ENCODE measurements around the gene RYR3.

Gene RYR3

GRCh38 chr15:33322091-33322490 lies 11.3 kb downstream of the RYR3 start:
- no peak for DNase-seq

GRCh38 chr15:33324609-33325008 lies 13.8 kb downstream of the RYR3 start:
- DNase-seq, result no peak

GRCh38 chr15:33326908-33327307 lies 16.1 kb downstream of the RYR3 start:
- no peak for DNase-seq

DNA sequence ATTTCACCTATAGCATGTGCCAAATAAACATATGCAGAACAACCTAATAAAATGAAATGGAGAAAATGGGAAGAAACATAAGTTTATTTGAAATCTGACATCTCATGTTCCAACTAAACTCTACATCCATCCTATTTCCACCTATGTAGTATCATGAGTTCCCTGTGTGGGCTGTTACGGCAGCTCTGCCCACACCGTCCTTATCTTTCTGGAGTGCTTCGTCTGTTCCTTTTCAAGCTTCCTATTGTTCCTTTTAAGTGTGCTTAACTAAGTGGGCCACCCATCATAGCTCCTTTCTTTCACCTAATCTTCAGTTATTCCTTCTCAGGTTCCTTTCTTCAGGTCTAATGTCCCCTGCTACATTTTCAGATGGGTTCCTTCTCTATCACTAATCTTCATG lies 17.3 kb downstream of the RYR3 start:
- DNase-seq, result no peak

- no peak for DNase-seq
These were observed 18.7 kb downstream of the RYR3 start for GRCh38 chr15:33329457-33329856.

DNA sequence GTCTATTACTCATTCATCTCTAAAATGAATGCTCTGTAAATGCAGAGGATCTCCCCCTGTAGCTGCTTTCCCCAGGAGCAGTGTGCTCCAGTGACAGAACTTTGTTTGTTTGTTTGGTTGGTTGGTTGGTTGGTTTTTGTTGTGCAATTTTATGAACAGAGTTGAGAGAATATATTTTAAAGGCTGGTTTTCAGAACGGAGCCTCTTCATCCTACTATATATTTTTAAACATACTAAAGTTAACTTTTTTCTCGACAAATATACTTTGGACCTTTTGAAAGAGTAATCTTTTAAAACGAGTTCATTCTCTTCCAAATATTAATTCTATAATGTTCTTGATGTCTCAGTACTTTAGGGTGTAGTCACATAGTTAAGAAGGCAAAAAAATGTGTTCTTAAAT lies 20.2 kb downstream of the RYR3 start:
- no peak for DNase-seq

DNA sequence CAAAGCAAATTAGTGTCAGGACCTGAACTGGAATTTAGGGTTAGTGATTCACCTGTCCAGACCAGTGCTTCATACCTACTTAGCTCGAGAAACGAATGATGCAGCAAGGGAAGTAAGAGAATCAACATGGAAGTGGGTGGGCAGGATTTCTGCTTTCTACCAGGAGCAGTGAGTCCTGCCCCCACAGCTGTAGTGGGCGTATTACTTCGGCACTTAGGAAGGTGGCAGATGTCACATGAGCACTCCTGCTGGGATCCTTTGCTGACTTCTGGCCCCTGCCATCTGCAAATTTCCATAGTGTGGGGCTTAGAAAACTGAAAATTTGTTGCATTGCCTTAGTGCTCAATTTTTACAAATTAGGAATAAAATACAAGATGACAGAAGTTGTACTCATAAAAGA lies 31.2 kb downstream of the RYR3 start:
- no peak for DNase-seq

DNA sequence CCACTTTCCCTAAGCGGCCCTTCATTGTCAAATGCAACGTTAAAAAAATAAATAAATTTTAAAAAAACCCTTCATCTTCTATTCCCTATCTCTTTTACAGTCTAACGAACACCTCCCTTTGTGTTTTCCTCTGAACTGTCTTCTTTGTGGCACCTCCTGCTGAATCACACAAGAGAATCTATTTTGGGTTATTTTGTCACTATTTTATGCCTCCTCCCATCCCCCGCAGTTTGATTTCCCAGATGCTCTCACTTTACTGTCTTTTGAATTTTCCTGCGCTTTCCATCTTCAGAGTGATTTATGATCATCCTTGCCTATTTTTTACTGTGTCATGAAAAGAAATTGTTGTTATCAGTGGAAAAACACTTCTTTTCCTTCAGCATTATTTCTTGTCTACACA lies 32.5 kb downstream of the RYR3 start:
- no peak for DNase-seq

- no peak for DNase-seq
These were observed 33.3 kb downstream of the RYR3 start for GRCh38 chr15:33344111-33344510.

DNA sequence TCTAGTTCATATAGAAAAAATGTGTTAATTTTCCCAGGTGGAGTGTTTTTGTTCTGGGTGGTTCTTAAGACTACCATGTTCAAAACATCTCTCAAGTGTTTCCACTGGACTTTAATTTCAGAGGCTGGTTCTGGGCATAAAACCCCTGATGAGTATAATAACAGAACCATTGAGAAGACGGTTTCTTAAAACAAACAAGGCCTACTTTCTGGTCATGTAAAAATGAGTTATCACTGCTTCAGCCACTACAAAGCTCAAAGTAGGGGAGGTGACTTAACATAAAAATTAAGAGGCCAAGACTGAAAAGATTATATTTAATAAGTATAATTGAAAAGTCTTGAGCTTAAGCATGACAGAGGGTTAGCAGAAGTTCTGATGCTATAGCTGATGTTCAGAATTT lies 33.8 kb downstream of the RYR3 start:
- DNase-seq, result no peak

DNA sequence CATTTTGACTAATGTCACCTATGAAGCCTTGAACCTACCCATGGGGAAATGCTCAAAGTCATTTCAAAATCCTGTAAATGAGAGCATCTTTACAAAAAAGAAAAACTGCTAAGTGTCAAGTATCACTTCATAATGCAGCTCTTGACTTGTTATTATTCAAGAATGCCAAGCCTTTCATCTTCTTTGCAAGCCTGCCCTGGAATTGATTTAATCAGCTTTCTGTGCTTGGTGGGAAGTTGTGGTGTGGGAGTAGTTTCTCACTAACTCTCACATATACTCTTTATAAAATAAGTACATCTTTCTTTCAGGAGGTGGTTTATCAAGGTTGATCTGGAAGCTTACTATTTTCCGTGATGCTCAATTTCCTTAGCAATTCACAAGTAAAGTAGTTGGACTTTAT lies 43.6 kb downstream of the RYR3 start:
- no peak for DNase-seq

DNA sequence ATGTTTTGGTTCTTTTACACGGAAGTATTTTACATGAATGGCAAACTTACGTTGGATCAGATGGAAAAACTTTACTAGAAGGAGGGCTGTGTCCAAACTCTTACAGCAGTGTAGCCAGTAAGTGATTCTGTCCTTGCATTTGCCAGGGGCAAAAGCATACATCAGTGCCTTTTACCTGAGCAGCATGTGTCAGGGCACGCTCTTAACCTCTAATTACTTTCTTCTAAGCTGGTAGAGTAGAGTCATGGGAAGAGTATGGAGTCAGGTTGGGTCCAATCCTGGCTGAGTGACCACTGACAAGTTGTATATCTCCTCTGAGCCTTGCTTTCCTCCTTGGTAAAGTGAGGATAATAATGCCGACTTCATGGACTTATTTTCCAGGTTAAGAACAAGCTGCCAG lies 47.1 kb downstream of the RYR3 start:
- DNase-seq, result no peak

GRCh38 chr15:33358306-33358705 lies 47.5 kb downstream of the RYR3 start:
- DNase-seq, result no peak

- DNase-seq, result no peak
These were observed 50.1 kb downstream of the RYR3 start for GRCh38 chr15:33360886-33361285.

DNA sequence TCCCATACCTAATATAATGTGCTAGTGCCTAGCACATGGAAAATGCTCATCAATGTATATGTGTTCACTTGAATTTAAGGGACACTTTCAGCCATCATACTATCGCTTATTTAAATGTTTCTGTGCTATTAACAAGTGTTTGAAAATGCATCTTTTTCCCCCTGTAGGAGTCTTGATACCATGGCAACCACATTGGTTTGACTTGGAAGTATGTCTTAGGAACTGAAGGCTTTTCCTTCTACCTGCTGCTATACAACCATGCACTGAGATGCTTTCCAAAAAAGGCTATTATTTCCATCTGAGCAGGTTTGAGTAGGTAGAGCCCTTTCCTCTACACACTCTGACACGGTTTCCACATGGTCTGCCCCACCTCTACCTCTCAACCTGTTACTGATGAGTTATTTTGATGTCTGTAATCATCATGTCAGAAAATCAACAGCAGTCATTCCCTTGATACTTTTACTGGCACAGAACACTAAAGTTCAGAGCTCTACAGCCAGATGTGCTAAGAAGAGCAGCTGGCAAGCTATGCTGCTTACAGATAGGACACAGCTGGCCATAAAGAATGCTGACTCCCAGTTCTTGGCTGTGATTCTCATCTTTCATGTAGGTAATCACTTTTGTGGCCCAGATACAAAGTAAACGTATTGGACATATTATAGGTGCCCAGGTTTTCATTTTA lies 59.3 kb downstream of the RYR3 start:
- DNase-seq, result no peak

- DNase-seq, result no peak
These were observed 59.9 kb downstream of the RYR3 start for GRCh38 chr15:33370623-33371020.

DNA sequence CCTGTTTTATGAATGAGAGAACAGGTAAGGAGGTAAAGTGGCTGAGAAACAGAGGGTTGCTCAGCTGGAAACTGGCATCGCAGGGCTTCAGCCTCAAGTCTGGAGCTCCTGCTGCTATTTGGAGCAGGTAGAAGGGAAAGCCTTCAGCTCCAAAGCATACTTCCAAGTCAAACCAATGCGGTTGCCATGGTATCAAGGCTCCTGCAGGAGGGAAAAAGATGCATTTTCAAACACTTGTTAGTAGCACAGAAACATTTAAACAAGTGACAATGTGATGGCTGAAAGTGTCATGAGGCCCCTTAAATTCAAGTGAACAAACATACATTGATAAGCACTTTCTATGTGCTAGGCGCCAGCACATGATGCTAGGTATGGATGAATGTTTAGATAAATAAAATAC lies 60.4 kb downstream of the RYR3 start:
- DNase-seq, result no peak

- DNase-seq, result no peak
These were observed 63.6 kb downstream of the RYR3 start for GRCh38 chr15:33374226-33374914.

DNA sequence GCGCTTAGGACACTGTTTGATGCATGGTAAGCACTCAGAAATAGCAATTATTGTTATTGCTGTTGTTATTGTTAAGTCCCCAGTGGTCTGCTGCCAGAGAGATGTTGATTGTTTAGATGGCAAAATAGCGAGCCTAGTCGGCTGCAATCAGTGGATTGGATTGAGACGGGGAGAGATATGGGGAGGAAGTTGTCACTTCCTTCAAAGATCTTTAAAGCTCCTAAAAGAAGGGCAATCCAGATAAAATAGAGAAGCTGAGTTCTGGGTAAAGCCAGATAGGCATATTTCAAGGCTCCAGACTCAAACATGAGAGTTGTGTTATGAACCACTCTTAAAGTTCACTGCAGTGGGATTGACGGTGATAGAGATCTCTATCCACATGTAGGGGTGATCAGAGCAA lies 64.5 kb downstream of the RYR3 start:
- DNase-seq, result no peak

GRCh38 chr15:33377204-33377603 lies 66.4 kb downstream of the RYR3 start:
- no peak for DNase-seq

- no peak for DNase-seq
These were observed 68.2 kb downstream of the RYR3 start for GRCh38 chr15:33378866-33379480.

GRCh38 chr15:33380406-33380805 lies 69.6 kb downstream of the RYR3 start:
- no peak for DNase-seq

DNA sequence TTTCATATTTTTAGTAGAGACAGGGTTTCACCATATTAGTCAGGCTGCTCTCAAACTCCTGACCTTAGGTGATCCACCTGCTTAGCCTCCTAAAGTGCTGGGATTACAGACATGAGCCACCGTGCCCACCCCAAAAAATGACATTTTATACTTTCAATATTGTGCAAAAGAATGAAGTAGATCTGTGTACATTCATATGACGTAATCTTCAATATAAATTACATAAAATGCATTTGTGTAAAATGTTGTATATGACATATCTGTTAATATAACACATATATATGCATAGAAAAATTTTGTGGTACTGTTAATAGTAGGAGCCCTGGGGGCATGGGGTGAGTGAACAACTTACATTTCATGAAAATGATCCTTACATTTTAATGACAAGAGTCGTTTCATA lies 71.7 kb downstream of the RYR3 start:
- no peak for DNase-seq

GRCh38 chr15:33384307-33384706 lies 73.5 kb downstream of the RYR3 start:
- no peak for DNase-seq

GRCh38 chr15:33392453-33392852 lies 81.7 kb downstream of the RYR3 start:
- no peak for DNase-seq
